ENCODE results near the gene IFT43.

The IFT43 gene

DNA sequence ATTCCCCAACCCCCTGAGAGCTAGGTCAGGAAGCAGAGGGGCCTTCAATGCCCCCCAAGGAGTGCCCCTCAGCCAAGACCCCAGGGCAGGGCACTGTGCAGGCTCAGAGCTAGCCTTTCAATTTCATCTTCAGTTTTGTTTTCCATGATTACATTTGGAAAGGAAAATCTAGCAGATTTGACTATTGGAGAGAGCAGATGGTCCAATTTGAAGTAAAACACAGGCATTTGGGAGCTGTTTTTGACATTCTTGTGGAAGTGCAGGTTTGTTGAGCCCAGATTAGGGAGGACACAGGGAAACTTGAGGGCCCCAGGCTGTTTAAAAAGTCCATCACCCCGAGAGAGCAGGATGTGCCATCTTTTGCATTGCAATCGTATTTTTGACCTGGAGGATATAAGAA lies 107.5 kb downstream of the IFT43 start:
- TF ChIP-seq, protein P1, sequence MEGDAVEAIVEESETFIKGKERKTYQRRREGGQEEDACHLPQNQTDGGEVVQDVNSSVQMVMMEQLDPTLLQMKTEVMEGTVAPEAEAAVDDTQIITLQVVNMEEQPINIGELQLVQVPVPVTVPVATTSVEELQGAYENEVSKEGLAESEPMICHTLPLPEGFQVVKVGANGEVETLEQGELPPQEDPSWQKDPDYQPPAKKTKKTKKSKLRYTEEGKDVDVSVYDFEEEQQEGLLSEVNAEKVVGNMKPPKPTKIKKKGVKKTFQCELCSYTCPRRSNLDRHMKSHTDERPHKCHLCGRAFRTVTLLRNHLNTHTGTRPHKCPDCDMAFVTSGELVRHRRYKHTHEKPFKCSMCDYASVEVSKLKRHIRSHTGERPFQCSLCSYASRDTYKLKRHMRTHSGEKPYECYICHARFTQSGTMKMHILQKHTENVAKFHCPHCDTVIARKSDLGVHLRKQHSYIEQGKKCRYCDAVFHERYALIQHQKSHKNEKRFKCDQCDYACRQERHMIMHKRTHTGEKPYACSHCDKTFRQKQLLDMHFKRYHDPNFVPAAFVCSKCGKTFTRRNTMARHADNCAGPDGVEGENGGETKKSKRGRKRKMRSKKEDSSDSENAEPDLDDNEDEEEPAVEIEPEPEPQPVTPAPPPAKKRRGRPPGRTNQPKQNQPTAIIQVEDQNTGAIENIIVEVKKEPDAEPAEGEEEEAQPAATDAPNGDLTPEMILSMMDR (IDR thresholded peaks at IDR 0.05; ENCODE audit: extremely low read depth, insufficient read depth, missing control alignments), result no peak
- in situ Hi-C loops (cut with MboI; ENCODE audit: low pct_unique_long_range_greater_than_20kb, low sequenced_read_pairs, unreplicated experiment), result no loop called here
- no peak for DNase-seq (ENCODE audit: low spot score)

DNA sequence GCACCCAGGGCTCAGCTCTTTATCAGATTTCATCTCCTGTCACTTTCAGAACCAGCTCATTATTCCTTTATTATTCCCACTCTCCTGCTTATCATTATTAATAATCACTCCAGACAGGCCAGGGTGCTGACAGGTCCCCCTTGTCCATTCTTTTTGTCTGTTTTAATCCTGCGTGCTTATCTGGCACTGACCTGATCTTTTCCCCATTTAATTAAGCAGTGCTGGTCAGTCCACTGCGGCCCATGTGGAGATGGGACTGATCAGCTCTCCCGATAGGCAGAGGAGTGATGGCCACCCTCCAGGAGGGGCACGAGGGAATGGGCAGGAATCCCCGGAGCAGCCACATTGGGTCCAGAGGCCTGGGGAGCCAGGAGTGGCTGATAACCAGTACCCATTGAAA lies 110.7 kb downstream of the IFT43 start:
- TF ChIP-seq, protein P1 (IDR thresholded peaks at IDR 0.05; ENCODE audit: extremely low read depth, insufficient read depth, missing control alignments), result no peak
- DNase-seq (ENCODE audit: low spot score), result no peak
- in situ Hi-C loops (cut with MboI; ENCODE audit: low pct_unique_long_range_greater_than_20kb, low sequenced_read_pairs, unreplicated experiment), result no loop called here

- TF ChIP-seq, protein P1 (IDR thresholded peaks at IDR 0.05; ENCODE audit: extremely low read depth, insufficient read depth, missing control alignments), result no peak
- in situ Hi-C loops (cut with MboI; ENCODE audit: low pct_unique_long_range_greater_than_20kb, low sequenced_read_pairs, unreplicated experiment), result no loop called here
- no peak for DNase-seq (ENCODE audit: low spot score)
These were observed 112.0 kb downstream of the IFT43 start for GRCh38 chr14:76097547-76097946.

GRCh38 chr14:76098047-76098446 lies 112.5 kb downstream of the IFT43 start:
- DNase-seq (ENCODE audit: low spot score), result no peak
- in situ Hi-C loops (cut with MboI; ENCODE audit: low pct_unique_long_range_greater_than_20kb, low sequenced_read_pairs, unreplicated experiment), result no loop called here
- TF ChIP-seq, protein P1 (IDR thresholded peaks at IDR 0.05; ENCODE audit: extremely low read depth, insufficient read depth, missing control alignments), result no peak

GRCh38 chr14:76098916-76099675 lies 113.5 kb downstream of the IFT43 start:
- TF ChIP-seq, protein P1 (IDR thresholded peaks at IDR 0.05; ENCODE audit: extremely low read depth, insufficient read depth, missing control alignments), result no peak
- in situ Hi-C loops (cut with MboI; ENCODE audit: low pct_unique_long_range_greater_than_20kb, low sequenced_read_pairs, unreplicated experiment), result no loop called here
- DNase-seq (ENCODE audit: low spot score), result no peak

- TF ChIP-seq, protein P1 (IDR thresholded peaks at IDR 0.05; ENCODE audit: extremely low read depth, insufficient read depth, missing control alignments), result no peak
- no peak for DNase-seq (ENCODE audit: low spot score)
- in situ Hi-C loops (cut with MboI; ENCODE audit: low pct_unique_long_range_greater_than_20kb, low sequenced_read_pairs, unreplicated experiment), result no loop called here
These were observed 114.7 kb downstream of the IFT43 start for GRCh38 chr14:76100236-76100635.

Data from GM13977 (cell line).